GM12874 (cell line): ENCODE measurements around the gene TNFRSF21.

ENCODE experiments used
- CTCF ChIP-seq: IDR thresholded peaks from 2 replicates; pipeline ENCODE4 v1.5.1; 2011; ENCODE audit warnings: low read depth, mild to moderate bottlenecking, control low read depth, low read length, moderate library complexity; ENCODE audit not compliant: insufficient read depth

Gene TNFRSF21

GRCh38 chr6:47229255-47229654, 80.5 kb downstream of the TNFRSF21 start:
- no peak for TF ChIP-seq CTCF

GRCh38 chr6:47221565-47221964, 88.1 kb downstream of the TNFRSF21 start:
- no peak for TF ChIP-seq CTCF

- TF ChIP-seq CTCF: no peak
Measured at GRCh38 chr6:47209632-47210031, 100.1 kb downstream of the TNFRSF21 start.

- no peak for TF ChIP-seq CTCF
Measured at GRCh38 chr6:47207261-47207660, 102.4 kb downstream of the TNFRSF21 start.

- no peak for TF ChIP-seq CTCF
Measured at GRCh38 chr6:47206626-47207025, 103.1 kb downstream of the TNFRSF21 start.

GRCh38 chr6:47203938-47204611, 105.6 kb downstream of the TNFRSF21 start:
- no peak for TF ChIP-seq CTCF

- TF ChIP-seq CTCF: no peak
Measured at GRCh38 chr6:47203266-47203937, 106.3 kb downstream of the TNFRSF21 start.
